IPS-NIHi11 (cell line): Measurements from ENCODE around the gene NUDT16.
A peak's percentile ranks its signal among the peaks of the same experiment; 100 is the strongest.
"Not testable (repeated sequence)": the region's sequence is repeated elsewhere in the genome, so short reads cannot be mapped to it uniquely, and the experiment has no call there.

ENCODE experiments used
- DNase-seq: peaks from one replicate; pipeline ENCODE4 v3.0.0; 2012; ENCODE audit warnings: mixed read lengths, low spot score

NUDT16 gene

DNA sequence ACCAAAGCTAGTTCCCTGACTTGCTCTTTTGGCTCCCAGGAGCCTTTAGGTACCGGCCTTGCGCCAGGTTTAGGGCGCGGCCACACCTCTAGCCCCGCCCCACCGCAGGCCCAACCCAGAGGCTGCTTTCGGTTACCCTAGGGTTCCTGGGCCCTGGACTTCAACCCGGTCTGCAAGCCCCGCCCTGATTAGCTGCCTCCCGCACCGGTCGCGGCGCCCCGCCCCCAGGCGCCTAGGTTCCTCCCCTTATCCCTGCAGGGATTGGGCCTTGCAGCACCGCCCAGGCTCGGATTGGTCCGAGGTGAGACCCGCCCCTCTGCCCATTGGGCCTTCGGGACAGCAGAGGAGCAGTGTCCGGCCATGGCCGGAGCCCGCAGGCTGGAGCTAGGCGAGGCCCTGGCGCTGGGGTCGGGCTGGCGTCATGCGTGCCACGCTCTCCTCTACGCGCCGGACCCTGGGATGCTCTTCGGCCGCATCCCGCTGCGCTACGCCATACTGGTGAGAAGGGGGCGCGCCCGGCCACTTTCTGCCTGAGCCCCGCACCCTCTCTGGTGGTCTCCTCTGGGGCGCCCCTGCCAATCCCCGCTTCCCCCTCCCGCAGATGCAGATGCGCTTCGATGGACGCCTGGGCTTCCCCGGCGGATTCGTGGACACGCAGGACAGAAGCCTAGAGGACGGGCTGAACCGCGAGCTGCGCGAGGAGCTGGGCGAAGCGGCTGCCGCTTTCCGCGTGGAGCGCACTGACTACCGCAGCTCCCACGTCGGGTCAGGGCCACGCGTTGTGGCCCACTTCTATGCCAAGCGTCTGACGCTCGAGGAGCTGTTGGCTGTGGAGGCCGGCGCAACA lies at the start of gene NUDT16:
Gene NUDT16, plus strand, starts transcription at position 330 of the 847 bp plus-strand sequence. Its CDS starts 31 bp downstream, at position 361.
- DNase-seq: peak; percentile 98

- no peak for DNase-seq
Measured at GRCh38 chr3:131338948-131339640, 42.5 kb upstream of the NUDT16 start.

GRCh38 chr3:131341761-131342160 lies 39.8 kb upstream of the NUDT16 start:
- no peak for DNase-seq

DNA sequence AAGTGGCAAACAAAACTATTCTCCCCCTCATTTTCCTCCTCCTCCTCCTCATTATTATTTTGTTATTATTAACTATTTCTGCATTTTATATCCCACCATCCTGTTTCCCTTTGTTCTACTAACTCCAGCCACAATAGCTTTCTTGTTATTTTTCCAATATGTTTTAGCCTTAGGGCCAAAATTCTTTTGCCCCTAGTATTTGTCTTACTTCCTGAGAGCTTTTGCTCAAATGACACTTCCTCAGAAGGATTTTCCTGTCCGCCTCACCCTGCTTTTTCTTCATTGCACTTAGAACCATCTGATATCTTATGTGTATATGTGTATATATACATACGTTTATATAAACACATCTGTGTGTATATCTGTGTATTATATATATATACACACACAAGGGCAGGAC lies 32.7 kb upstream of the NUDT16 start:
- DNase-seq: no peak

DNA sequence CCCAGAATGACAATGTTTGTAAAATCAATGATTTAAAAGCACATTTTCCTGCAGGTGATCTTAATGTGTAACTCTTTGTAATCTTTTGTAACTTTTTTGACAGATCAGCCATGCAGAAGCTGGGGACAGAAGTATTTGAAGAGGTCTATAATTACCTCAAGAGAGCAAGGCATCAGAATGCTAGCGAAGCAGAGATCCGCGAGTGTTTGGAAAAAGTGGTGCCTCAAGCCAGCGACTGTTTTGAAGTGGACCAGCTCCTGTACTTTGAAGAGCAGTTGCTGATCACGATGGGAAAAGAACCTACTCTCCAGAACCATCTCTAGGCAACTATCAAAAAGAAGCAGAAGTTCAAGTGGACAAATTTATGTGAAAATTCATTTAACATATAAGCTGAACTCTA lies 32.1 kb upstream of the NUDT16 start:
- no peak for DNase-seq

DNA sequence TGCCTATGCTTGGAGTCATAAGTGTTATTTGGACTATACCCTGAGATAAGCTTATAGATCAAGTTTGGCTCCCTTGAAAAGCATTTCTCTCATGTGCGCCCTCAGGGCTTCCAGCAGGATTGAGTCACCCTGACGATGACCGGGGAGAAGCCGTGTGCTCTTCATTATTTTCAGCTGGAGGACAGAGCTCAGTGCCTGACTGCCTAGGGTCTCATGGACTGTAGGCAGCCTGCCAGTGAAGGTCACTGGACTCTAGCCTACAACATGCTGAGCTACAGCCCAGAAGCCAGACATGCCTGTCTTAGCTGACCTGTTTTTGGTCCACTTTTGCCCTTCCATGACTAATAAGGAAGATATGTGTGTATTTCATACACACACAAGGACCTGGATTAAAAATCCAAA lies 31.6 kb upstream of the NUDT16 start:
- no peak for DNase-seq

DNA sequence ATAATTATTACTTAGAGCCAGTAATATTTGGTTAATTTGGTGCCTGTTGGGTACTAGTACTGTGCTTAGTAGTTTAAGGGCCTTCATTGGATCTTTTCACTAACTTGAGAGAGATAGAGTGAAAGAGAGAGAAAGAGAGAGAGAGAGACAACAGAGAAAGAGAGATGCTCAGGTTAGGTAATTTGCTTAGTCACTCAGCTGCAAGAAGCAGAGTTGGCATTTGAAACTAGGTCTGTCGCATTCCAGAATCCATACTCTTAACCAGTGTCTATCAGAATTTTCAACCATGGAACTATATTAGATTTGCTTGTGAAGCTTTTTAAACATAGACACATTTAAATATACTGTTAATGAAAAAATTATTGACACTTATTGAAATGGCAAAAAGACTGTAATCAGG lies 31.1 kb upstream of the NUDT16 start:
- DNase-seq: no peak

- no peak for DNase-seq
Measured at GRCh38 chr3:131353016-131353877, 28.3 kb upstream of the NUDT16 start.

GRCh38 chr3:131353986-131354385 lies 27.6 kb upstream of the NUDT16 start:
- DNase-seq: no peak

- no peak for DNase-seq
Measured at GRCh38 chr3:131356006-131356595, 25.5 kb upstream of the NUDT16 start.

GRCh38 chr3:131357275-131357674 lies 24.3 kb upstream of the NUDT16 start:
- DNase-seq: no peak

DNA sequence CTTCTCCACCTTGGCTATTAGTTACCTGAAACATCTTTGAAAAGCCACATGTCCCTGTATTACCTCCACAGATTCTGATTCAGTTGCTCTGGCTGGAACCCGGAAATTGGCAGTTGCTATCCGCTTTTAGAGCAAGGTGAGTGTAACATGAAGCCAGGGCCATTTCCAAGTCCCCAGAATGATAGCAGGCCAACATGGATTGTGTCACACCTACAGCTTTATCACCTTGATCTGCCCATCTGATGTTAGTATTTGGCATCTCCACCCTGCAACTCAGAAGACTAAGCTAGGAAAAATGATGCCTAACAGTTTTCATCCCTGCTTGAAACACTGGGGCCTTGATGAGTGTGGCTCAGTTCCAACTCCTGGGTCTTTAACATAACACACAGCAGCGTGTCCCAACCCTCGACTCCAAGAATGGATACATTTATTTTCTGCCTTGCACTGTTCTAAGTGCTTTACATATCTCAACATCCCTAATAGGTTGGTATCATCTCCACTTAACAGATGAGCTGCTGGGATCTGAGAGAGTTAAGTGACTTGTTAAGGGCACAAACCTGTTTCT lies 21.3 kb upstream of the NUDT16 start:
- DNase-seq: no peak

- not testable (repeated sequence) for DNase-seq
Measured at GRCh38 chr3:131361066-131361463, 20.5 kb upstream of the NUDT16 start.

GRCh38 chr3:131361464-131362421 lies 19.8 kb upstream of the NUDT16 start:
- DNase-seq: peak; percentile 90

GRCh38 chr3:131363275-131363674 lies 18.3 kb upstream of the NUDT16 start:
- no peak for DNase-seq

GRCh38 chr3:131370935-131371687 lies 10.5 kb upstream of the NUDT16 start:
- no peak for DNase-seq

DNA sequence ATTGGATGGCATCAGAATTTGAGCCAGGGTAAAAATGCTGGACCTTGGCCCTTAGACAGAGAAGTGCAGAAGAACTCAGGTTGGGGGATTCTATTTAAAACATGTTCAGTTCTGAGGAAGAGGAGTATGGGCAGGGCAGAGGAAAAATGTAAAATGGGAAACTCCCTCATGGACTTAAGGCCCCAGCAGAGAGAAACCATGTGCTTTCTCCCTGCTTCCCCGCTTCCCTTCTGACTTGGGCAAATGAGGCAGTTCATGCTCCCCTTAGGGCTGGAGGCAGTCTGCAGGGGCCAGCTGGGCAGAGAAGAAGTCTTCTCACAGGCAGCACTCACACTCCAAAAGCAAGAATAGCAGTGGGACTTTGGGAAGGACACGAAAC lies 9.9 kb upstream of the NUDT16 start:
- DNase-seq: no peak

DNA sequence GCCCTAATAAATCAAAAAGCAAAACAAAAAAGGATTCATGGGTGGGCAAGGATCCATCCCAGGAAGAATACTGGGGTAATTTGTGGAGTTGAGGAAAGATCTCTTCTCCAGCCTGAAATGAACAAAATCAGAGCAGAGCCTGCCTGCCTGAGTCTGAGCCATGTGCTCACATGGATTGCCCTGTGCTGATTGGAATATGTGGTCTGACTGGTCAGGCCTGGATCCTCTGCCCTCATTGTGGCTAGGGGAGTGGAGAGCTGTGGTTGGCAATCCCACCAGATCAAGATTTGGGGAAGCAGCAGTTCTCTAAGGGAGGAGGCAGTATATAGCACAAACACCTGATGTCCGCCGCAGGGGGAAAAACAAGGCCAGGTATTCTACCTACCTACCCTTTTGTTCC lies 6.8 kb upstream of the NUDT16 start:
- DNase-seq: no peak

- DNase-seq: not testable (repeated sequence)
Measured at GRCh38 chr3:131380821-131381444, 641 bp upstream of the NUDT16 start.
